Measurements from ENCODE around the gene BMP15.

GRCh38 chrX:50874876-50875275 is 35.7 kb upstream of the BMP15 start:
- TF ChIP-seq POLR2A (IDR thresholded peaks at IDR 0.05) = no peak
- TF ChIP-seq, protein P1, sequence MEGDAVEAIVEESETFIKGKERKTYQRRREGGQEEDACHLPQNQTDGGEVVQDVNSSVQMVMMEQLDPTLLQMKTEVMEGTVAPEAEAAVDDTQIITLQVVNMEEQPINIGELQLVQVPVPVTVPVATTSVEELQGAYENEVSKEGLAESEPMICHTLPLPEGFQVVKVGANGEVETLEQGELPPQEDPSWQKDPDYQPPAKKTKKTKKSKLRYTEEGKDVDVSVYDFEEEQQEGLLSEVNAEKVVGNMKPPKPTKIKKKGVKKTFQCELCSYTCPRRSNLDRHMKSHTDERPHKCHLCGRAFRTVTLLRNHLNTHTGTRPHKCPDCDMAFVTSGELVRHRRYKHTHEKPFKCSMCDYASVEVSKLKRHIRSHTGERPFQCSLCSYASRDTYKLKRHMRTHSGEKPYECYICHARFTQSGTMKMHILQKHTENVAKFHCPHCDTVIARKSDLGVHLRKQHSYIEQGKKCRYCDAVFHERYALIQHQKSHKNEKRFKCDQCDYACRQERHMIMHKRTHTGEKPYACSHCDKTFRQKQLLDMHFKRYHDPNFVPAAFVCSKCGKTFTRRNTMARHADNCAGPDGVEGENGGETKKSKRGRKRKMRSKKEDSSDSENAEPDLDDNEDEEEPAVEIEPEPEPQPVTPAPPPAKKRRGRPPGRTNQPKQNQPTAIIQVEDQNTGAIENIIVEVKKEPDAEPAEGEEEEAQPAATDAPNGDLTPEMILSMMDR (IDR thresholded peaks at IDR 0.05) = no peak
